Testis (tissue), 3 donors: Measurements from ENCODE around the gene SOHLH2. TPM values are rescaled to one million over a fixed set of nuclear protein-coding genes. Genes with fewer than 3 reads are reported as not detected.

Experiments used
- DNase-seq: peaks from one replicate; pipeline ENCODE4 v3.0.0-alpha.2; 2019
- H3K27ac ChIP-seq, 2 donors: fragments of 200-600 bp; sonication (generic); one replicate each; pipeline ENCODE4 v1.5.1; 2019
- H3K27me3 ChIP-seq: fragments of 200-600 bp; sonication (generic); one replicate; pipeline ENCODE4 v1.5.1; 2019
- H3K36me3 ChIP-seq: fragments of 200-600 bp; sonication (generic); one replicate; pipeline ENCODE4 v1.5.1; 2017; ENCODE audit warnings: low read depth; ENCODE audit errors: missing control alignments
- H3K4me1 ChIP-seq: fragments of 200-600 bp; sonication (generic); one replicate; pipeline ENCODE4 v1.5.1; 2019
- H3K4me3 ChIP-seq, 2 donors: fragments of 200-600 bp; sonication (generic); one replicate each; pipeline ENCODE4 v1.5.1; 2017 to 2019
- H3K9me3 ChIP-seq: fragments of 200-600 bp; sonication (generic); one replicate; pipeline ENCODE4 v1.5.1; 2017
- CTCF ChIP-seq, 3 experiments: fragments of 450-650 bp in 2 of 3; fragments of 200-600 bp in 1 of 3; sonication (generic) in 1 of 3; IDR thresholded peaks; one replicate each; pipeline ENCODE4 v1.5.1; 2016 to 2019; ENCODE audit warnings: antibody characterized with exemption in 3 of 3, mild to moderate bottlenecking in 2 of 3, moderate library complexity in 1 of 3
- POLR2A ChIP-seq: fragments of 450-650 bp; IDR thresholded peaks from one replicate; pipeline ENCODE4 v1.6.1; 2017; ENCODE audit warnings: antibody characterized with exemption, mild to moderate bottlenecking, moderate library complexity
- WGBS, 2 donors: methylation state at CpG; one replicate each; pipeline ENCODE4 v1.1.5; 2018; 5-methylcytosine and 5-hydroxymethylcytosine counted together
- intact Hi-C: fragments of 100-400 bp; cut with DNase I; formaldehyde crosslinking; loops from one replicate; pipeline ENCODE4 v1.15.1; 2023; ENCODE audit warnings: low total_unique reads
- polyA plus RNA-seq: library from polyadenylated mRNA; stranded (reverse); fragments of 350-450 nt; fragmentation: Illumina TruSeq; extraction: RNeasy Lipid Tissue Mini Kit (QIAGEN cat#74804); gene quantifications from one replicate; pipeline ENCODE4 v1.2.3, GENCODE V29; 2014; ENCODE audit warnings: low read depth, low replicate concordance; ENCODE audit not compliant: insufficient read depth
- total RNA-seq, 2 donors: library from RNA; depleted of rRNA; stranded (reverse); fragments of >200 nt; gene quantifications; one replicate each; pipeline ENCODE4 v1.2.3, GENCODE V29; 2016

Gene SOHLH2
- total and polyA plus RNA-seq, 3 donors from 2014 or later = 10.8 to 43.6 (median 17.9) TPM

GRCh38 chr13:36244073-36244472 lies 29.7 kb upstream of the SOHLH2 start:
- no peak overlapping the region for H3K27ac ChIP-seq
- no peak for DNase-seq
- no peaks in the 10 kb centered on the region for H3K9me3 ChIP-seq
- intact Hi-C loops = no loop called here
- whole genome bisulfite sequencing, 2 donors = 86 to 89% methylated on average over 2 of the region's 2 CpGs
- no peaks in the 10 kb centered on the region for H3K4me1 ChIP-seq
- no peaks in the 10 kb centered on the region for H3K36me3 ChIP-seq
- TF ChIP-seq CTCF (IDR thresholded peaks at IDR 0.05) = no peak
- no peak for TF ChIP-seq POLR2A
- no peak overlapping the region for H3K4me3 ChIP-seq
- H3K27me3 ChIP-seq = no peaks in the 10 kb centered on the region

GRCh38 chr13:36242761-36243160 lies 28.4 kb upstream of the SOHLH2 start:
- Histone ChIP-seq H3K36me3 (no peaks in the 10 kb centered on the region), H3K4me1 (no peaks in the 10 kb centered on the region), H3K9me3 (no peaks in the 10 kb centered on the region), H3K4me3 (no peak overlapping the region), H3K27me3 (no peaks in the 10 kb centered on the region), H3K27ac (no peak overlapping the region)
- intact Hi-C loops = no loop called here
- TF ChIP-seq CTCF (IDR thresholded peaks at IDR 0.05) (no peak), POLR2A (no peak)
- WGBS, 2 donors = 91 to 100% methylated on average over 1 to 2 of the region's 2 CpGs
- DNase-seq = no peak

GRCh38 chr13:36231236-36231635 lies 16.9 kb upstream of the SOHLH2 start:
- Histone ChIP-seq H3K4me3 (no peak overlapping the region), H3K27me3 (no peaks in the 10 kb centered on the region)

GRCh38 chr13:36224730-36225129 lies 10.4 kb upstream of the SOHLH2 start:
- WGBS, 2 donors = 83 to 90% methylated on average over 1 of the region's 1 CpG

More at GRCh38 chr13:36231236-36231635, 16.9 kb upstream of the SOHLH2 start:
- no peaks in the 10 kb centered on the region for H3K9me3 ChIP-seq
- no peaks in the 10 kb centered on the region for H3K4me1 ChIP-seq
- DNase-seq = no peak
- H3K36me3 ChIP-seq = no peaks in the 10 kb centered on the region
- intact Hi-C loops = no loop called here
- 81 to 86% methylated on average over 3 of the region's 3 CpGs for WGBS, 2 donors
- no peak overlapping the region for H3K27ac ChIP-seq
- TF ChIP-seq CTCF (IDR thresholded peaks at IDR 0.05) (no peak), POLR2A (no peak)

More at GRCh38 chr13:36224730-36225129, 10.4 kb upstream of the SOHLH2 start:
- H3K9me3 ChIP-seq = no peaks in the 10 kb centered on the region
- H3K27ac ChIP-seq = no peak overlapping the region
- no peak overlapping the region for H3K4me3 ChIP-seq
- TF ChIP-seq CTCF (IDR thresholded peaks at IDR 0.05) (no peak), POLR2A (no peak)
- intact Hi-C loops = no loop called here
- H3K4me1 ChIP-seq = no peaks in the 10 kb centered on the region
- no peaks in the 10 kb centered on the region for H3K27me3 ChIP-seq
- no peaks in the 10 kb centered on the region for H3K36me3 ChIP-seq
- DNase-seq = no peak
